RWPE2 (cell line): ENCODE results near the gene BEST4.
"Not testable (repeated sequence)": the region's sequence is repeated elsewhere in the genome, so short reads cannot be mapped to it uniquely, and the experiment has no call there.

ENCODE experiments used
- ATAC-seq: fragments of 200-7000 bp; cut with Tn5 transposase; 3 replicates; pipeline ENCODE4 v1.9.1; 2021; ENCODE audit warnings: low read depth
- DNase-seq: peaks from one replicate; pipeline ENCODE4 v3.0.0-alpha.2; 2020; ENCODE audit warnings: low spot score
- H3K27ac ChIP-seq: fragments of 450-650 bp; 2 replicates; pipeline ENCODE4 v1.5.1; 2017; ENCODE audit warnings: mild to moderate bottlenecking; ENCODE audit not compliant: poor library complexity, severe bottlenecking
- H3K27me3 ChIP-seq: fragments of 250-450 bp; sonication (Bioruptor Pico); 2 replicates; pipeline ENCODE4 v1.5.1; 2021; ENCODE audit warnings: mild to moderate bottlenecking, moderate library complexity; ENCODE audit not compliant: insufficient read depth, poor library complexity, severe bottlenecking
- H3K36me3 ChIP-seq: fragments of 250-450 bp; sonication (Bioruptor Pico); 2 replicates; pipeline ENCODE4 v1.5.1; 2020; ENCODE audit warnings: low read depth, mild to moderate bottlenecking, moderate library complexity
- H3K4me1 ChIP-seq: fragments of 250-450 bp; sonication (Bioruptor Pico); 2 replicates; pipeline ENCODE4 v1.5.1; 2021; ENCODE audit warnings: mild to moderate bottlenecking, moderate library complexity; ENCODE audit not compliant: insufficient read depth, poor library complexity, severe bottlenecking
- H3K4me3 ChIP-seq: fragments of 250-450 bp; sonication (Bioruptor Pico); 2 replicates; pipeline ENCODE4 v1.5.1; 2021; ENCODE audit warnings: mild to moderate bottlenecking, moderate library complexity; ENCODE audit not compliant: severe bottlenecking
- H3K9me3 ChIP-seq: fragments of 250-450 bp; sonication (Bioruptor Pico); 2 replicates; pipeline ENCODE4 v1.5.1; 2021; ENCODE audit warnings: mild to moderate bottlenecking, moderate library complexity; ENCODE audit not compliant: severe bottlenecking
- TF ChIP-seq, protein P1 (sequence below): fragments of 450-650 bp; IDR thresholded peaks from one replicate; pipeline ENCODE4 v1.5.1; 2017; ENCODE audit warnings: mild to moderate bottlenecking, moderate library complexity; ENCODE audit not compliant: poor library complexity, severe bottlenecking

BEST4 gene

GRCh38 chr1:44740179-44740617 is 47.8 kb downstream of the BEST4 start:
- Histone ChIP-seq H3K27me3 (no peaks in the 10 kb centered on the region), H3K9me3 (no peaks in the 10 kb centered on the region), H3K27ac (peak overlapping the region; percentile 53), H3K4me3 (peak overlapping the region; percentile 68), H3K4me1 (peaks cover 3% of the 10 kb centered on the region), H3K36me3 (peaks cover 43% of the 10 kb centered on the region)
- TF ChIP-seq, protein P1, sequence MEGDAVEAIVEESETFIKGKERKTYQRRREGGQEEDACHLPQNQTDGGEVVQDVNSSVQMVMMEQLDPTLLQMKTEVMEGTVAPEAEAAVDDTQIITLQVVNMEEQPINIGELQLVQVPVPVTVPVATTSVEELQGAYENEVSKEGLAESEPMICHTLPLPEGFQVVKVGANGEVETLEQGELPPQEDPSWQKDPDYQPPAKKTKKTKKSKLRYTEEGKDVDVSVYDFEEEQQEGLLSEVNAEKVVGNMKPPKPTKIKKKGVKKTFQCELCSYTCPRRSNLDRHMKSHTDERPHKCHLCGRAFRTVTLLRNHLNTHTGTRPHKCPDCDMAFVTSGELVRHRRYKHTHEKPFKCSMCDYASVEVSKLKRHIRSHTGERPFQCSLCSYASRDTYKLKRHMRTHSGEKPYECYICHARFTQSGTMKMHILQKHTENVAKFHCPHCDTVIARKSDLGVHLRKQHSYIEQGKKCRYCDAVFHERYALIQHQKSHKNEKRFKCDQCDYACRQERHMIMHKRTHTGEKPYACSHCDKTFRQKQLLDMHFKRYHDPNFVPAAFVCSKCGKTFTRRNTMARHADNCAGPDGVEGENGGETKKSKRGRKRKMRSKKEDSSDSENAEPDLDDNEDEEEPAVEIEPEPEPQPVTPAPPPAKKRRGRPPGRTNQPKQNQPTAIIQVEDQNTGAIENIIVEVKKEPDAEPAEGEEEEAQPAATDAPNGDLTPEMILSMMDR = no peak
- ATAC-seq (peak; percentile 38; the same call in 2 of the 3 replicates), DNase-seq (no peak)

- Histone ChIP-seq H3K36me3 (peaks cover 36% of the 10 kb centered on the region), H3K9me3 (no peaks in the 10 kb centered on the region), H3K4me3 (peak within 1 kb of the TSS; percentile 68), H3K27me3 (no peaks in the 10 kb centered on the region), H3K27ac (peak within 1 kb of the TSS; percentile 53), H3K4me1 (peaks cover 3% of the 10 kb centered on the region)
- DNase-seq (peak; percentile 95), ATAC-seq (peak; percentile 98)
- TF ChIP-seq, protein P1 = no peak
Measured at GRCh38 chr1:44739307-44740178, 48.4 kb downstream of the BEST4 start, which contains the start of gene KIF2C. TSS of gene KIF2C (plus strand) at chr1:44739837. CDS start at chr1:44739933, 96 bp downstream.

GRCh38 chr1:44738953-44739306 is 49.0 kb downstream of the BEST4 start:
- H3K27me3 ChIP-seq, DNase-seq, ATAC-seq, H3K4me1 ChIP-seq, H3K9me3 ChIP-seq: not testable (repeated sequence)
- H3K36me3 ChIP-seq = peaks cover 30% of the 10 kb centered on the region
- H3K27ac ChIP-seq = peak overlapping the region; percentile 53
- peak overlapping the region; percentile 68 for H3K4me3 ChIP-seq

- DNase-seq (no peak), ATAC-seq (no peak)
- Histone ChIP-seq H3K27ac (no peak overlapping the region), H3K9me3 (no peaks in the 10 kb centered on the region), H3K27me3 (no peaks in the 10 kb centered on the region), H3K36me3 (peaks cover 2% of the 10 kb centered on the region), H3K4me1 (peaks cover 11% of the 10 kb centered on the region), H3K4me3 (no peak overlapping the region)
- TF ChIP-seq, protein P1 = no peak
Measured at GRCh38 chr1:44735992-44736391, 52.0 kb downstream of the BEST4 start.

- ATAC-seq = no peak
- H3K27ac ChIP-seq = no peak overlapping the region
- H3K4me3 ChIP-seq = no peak overlapping the region
- TF ChIP-seq, protein P1 = no peak
- peaks cover 17% of the 10 kb centered on the region for H3K4me1 ChIP-seq
- H3K9me3 ChIP-seq = no peaks in the 10 kb centered on the region
- no peaks in the 10 kb centered on the region for H3K27me3 ChIP-seq
- no peaks in the 10 kb centered on the region for H3K36me3 ChIP-seq
- DNase-seq = no peak
Measured at GRCh38 chr1:44733784-44734183, 54.2 kb downstream of the BEST4 start.
